ENCODE measurements around the gene EXPH5.
"Not testable (repeated sequence)": the region's sequence is repeated elsewhere in the genome, so short reads cannot be mapped to it uniquely, and the experiment has no call there.

The EXPH5 gene, protein sequence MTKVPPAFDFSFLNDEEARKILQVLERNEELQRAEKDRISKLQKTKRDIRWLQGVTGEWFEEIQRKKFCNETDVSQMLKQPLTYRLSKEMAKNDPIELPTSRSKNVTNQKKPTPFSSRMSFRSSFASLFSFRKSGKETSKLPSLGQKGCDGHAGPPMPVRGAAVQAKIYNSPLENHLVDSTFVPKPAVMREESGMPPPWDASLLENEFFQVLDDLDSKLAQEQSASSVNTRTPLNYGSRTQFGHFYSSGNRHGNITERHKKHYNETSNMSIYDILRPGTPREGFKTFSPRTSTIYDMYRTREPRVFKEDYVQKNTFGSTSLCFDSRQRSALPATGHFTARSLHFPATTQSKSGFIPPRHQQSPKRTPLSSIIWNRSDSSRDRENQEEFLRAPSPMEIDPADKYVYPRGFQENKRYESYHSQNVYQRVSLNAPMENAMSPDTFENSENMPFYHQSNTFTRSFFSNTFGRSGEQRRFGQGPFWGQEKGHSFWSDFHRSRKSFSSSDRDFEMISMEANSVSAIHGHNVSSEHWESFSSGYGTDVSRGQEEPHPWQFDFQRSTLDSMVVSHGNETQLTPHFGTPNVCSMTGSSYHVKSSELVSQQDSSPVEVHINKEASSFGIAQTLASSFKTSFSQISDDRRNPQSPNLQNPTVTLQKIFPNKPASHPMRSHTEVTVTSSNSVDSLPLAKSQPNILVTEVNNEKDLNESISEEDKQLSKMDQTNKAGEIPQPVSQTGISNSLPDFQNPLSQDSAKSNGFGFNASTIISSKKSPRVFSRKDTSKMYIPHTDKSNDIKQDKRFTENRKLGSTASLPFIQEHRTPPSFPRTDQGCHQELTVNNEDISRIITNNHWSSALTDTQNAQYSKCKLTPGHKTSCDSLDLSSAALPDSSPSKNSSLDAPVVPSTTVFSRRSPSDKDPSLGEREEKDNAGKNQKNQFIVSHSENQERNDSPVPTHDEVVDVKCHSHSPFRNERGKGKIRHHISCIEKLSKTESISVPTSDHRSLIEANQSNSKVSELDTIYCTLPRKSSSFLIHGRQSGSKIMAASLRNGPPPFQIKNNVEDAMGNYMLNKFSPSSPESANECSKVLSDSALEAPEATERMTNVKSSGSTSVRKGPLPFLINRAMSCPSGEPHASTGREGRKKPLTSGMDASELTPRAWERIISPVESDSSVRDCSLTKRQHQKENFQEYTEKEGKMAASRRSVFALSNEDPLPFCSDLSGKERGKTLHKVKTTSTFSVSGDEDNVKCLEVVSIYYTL (N-terminal part only)

DNA sequence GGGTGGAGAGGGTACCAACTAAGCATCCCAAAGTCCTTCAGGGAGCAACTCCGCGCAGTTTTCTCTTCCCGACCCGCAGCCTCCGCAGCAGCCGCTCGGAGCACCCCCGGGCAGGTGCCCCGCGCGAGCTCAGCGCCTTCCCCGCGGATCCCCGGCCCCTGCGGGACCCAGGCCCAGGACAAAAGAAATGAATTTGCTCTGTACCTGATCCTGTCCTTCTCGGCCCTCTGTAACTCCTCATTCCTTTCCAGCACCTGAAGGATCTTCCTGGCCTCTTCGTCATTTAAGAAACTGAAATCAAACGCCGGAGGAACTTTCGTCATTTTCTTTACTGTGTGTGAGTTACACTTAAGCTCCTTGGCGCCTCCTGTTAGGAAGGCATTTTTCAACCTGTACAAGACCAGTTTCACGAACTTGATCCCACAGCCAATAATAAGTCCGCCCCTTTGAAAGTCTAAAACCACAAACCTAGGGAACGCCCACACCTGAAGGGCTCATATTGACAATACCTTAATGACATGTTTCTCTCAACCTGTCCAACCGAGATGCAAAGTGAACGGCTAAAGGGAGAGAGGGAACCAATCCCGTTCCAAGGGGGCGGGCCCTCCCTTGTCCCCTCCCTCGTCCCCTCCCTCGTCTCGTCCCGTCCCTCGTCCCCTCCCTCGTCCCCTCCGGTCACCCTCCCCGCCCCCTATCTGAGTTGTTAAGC lies at the start of gene EXPH5:
Gene EXPH5, minus strand, starts transcription at position 555 of the 709 bp plus-strand sequence. Its CDS starts 232 bp downstream, at position 323.
- in situ Hi-C loops (cut with MboI; ENCODE audit: low sequenced_read_pairs) = no loop called here

DNA sequence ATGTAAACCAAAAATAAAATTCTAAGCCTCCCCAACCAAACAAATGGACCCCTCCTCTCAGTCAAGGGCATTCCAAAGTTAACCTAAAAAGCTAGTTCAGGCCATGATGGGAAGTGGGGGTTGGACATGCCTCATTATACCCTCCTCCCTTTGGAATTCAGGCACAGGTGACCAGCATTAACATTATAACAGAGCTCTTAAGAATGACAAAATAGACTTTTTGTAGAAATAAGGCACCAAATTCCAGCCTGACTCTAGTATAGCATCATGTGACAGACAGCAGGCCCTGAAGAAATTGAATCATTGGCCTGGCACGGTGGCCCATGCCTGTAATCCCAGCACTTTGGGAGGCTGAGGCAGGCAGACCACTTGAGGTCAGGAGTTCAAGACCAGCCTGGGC lies 48.2 kb upstream of the EXPH5 start:
- in situ Hi-C loops (cut with MboI; ENCODE audit: low sequenced_read_pairs) = not testable (repeated sequence)

DNA sequence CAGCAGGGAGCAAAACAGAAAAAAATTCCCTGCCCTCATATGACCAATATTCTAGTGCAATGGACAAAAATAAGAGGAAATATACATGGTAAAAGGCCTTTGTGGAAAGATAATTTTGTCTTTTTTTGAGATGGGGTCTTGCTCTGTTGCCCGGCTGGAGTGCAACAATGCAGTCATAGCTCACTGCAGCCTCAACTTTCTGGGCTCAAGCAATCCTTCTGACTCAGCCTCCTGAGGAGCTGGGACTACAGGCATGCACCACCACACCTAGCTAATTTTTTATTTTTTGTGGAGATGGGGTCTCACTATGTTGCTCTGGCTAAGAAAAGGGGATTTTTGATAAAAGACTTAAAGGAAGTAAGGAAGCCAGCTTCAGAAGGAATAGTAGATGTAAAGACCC lies 45.6 kb upstream of the EXPH5 start:
- in situ Hi-C loops (cut with MboI; ENCODE audit: low sequenced_read_pairs) = no loop called here

DNA sequence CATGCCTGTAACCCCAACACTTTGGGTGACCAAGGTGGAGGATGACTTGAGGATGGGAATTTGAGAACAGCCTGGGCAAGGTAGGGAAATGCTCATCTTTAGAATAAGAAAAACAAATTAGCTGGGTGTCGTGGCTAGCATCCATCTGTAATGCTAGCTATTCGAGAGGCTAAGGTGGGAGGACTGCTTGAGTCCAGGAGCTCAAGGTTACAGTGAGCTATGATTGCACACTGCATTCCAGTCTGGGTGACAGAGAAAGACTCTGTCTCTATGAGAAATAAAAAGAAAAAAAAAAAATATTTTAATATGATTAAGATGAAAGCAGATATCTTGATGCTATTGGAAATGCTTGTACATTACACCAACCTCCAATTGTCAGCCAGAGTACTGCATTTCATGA lies 42.7 kb upstream of the EXPH5 start:
- in situ Hi-C loops (cut with MboI; ENCODE audit: low sequenced_read_pairs) = no loop called here

DNA sequence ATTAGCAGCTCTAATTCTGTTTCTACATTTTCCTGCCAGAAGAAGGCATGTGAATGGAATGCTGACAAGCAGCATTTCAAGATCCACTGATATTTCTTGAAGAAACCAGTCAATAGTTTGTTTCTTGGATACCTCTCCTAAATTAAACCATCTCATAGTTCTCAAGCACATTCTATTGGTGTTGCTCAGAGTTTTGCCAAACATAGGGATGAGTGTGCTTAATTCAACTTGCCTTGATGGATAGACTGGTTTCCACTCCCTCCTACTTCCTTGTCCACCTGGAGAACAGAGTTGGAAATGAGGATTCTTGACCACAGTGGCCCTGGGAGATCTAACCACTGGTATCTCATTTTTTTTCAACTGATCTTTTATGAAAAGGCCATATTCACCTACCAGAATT lies 41.5 kb upstream of the EXPH5 start:
- in situ Hi-C loops (cut with MboI; ENCODE audit: low sequenced_read_pairs) = no loop called here

DNA sequence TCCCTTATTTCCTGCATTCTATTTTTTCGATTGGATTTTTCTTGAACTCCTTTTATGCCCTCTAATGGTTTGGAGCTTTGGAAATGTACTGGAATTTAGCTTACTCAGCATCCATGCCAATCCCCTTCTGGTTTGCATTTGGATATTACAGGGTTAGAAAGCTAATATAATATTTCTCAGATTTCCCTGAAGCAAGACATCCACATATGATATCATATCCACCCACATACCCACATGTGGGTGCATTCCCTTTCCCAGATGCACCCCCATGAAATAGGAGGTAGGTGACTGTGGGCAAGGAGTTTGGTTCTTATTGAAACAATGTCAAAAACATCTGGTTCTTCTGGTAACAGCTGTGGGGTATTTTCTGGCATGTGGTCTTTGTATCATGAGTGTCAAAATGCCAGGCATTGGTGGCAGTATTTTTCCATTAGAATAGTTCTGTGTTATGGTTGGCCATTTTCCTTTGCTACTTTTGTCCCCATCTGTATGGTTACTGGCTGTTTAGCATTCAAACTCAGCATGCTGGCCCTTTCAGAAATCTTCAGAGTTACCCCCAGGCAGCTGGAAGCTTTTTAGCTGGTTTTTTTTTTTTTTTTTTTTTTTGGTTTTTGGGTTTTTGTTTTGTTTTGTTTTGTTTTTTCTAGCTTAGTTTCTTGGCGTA lies 38.6 kb upstream of the EXPH5 start:
- in situ Hi-C loops (cut with MboI; ENCODE audit: low sequenced_read_pairs) = no loop called here

DNA sequence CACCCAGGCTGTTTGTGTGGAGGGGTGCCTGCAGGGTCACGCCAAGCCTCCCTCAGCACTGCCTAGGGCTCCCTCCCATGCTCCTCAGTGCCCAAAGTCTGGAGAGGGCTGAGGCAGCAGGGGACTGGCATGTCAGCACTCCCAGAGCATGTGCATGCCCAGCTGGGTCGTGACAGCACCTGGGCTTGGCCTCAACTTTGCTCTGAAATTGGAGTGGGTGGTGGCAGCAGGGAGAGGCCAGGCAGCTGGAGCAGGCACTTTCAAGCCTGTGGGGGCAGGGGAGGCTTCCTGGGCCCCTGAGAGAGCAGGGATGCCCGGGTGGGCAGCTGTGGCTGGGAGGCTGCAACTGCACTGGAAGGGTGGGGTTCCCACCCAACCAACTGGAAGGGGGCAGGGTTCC lies 35.7 kb upstream of the EXPH5 start:
- in situ Hi-C loops (cut with MboI; ENCODE audit: low sequenced_read_pairs) = no loop called here

DNA sequence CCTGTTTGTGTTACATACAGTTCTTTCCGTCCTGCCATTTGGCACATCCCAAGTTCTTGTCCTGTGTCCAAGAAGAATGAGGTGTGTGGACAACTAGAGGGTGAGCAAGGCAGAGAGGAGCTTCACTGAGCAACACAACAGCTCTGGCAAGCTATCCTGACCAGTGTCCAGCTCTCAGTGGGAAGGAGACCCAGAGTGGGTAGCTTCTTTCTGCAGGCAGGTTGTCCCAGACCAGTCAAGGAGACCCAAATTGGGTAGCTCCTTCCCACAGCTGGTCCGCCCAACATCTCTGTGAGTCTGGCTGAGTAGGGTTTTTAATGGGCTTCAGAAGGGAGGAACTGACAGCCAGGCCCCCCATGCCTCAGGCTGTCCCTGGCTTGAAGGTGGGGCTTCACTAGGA lies 35.2 kb upstream of the EXPH5 start:
- in situ Hi-C loops (cut with MboI; ENCODE audit: low sequenced_read_pairs) = no loop called here

DNA sequence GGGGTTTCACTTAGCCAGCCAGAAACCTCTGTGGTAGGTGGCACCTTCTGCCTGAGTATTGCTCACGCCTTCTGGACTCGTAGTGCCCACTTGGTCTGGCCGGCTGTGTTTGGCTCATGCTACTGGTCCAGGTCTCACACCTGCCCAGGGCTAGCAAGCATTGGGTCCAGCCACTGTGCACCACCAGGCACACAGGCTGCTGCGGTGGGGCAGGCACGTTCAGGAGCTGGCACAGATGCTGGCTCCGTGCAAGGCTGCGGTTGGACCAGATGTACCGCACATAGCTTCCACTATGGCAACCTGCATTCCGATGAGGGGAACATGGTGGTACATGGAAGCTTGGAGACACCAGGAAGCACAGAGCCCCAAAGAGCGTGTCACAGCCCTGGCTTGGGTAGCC lies 34.8 kb upstream of the EXPH5 start:
- in situ Hi-C loops (cut with MboI; ENCODE audit: low sequenced_read_pairs) = no loop called here

DNA sequence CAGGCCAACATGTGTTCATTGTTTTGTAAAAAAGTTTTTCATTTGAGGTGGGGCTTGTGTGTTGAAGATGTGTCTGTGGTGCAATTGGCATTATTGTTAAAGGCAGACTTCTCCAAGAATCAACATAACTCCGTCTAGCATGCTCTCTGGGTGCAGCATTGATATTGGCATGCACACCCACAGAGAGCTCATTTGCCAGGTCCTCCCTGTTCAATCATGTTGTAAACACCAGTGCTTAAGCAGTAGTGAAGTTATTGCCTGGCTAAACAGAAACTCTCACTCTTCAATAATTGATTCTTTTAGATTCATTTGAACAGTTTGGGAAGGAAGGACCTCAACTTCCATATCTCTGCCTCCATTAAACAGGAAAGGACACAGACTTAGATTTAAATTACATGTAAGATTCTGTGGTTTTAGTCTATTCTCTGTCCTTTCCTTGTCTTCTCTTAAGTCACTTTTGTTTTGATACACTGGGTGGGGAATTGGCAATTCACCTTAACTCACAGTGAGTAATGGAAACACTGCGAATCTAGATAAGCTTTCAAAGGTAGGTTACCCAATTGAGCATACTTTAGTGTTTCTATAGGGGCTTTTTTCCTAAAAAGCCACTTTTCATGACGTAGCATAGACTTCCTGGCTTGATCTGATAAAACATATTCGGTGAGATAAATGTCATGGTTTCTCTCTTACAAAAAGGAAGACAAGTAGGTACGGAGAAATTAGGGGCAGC lies 30.8 kb upstream of the EXPH5 start:
- in situ Hi-C loops (cut with MboI; ENCODE audit: low sequenced_read_pairs) = no loop called here

DNA sequence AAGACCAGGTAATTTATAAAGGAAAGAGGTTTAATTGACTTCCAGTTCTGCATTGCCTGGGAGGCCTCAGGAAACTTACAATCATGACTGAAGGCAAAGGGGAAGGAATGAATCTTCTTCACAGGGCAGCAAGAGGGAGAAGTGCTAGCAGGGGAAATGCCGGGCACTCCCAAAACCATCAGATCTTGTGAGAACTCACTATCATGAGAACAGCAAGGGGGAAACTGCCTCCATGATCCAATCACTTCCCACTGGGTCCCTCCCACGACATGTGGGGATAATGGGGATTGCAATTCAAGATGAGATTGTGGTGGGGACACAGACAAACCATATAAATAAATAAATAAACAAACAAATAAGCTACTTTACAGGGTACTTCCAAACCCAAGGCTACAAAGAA lies 28.8 kb upstream of the EXPH5 start:
- in situ Hi-C loops (cut with MboI; ENCODE audit: low sequenced_read_pairs) = no loop called here

DNA sequence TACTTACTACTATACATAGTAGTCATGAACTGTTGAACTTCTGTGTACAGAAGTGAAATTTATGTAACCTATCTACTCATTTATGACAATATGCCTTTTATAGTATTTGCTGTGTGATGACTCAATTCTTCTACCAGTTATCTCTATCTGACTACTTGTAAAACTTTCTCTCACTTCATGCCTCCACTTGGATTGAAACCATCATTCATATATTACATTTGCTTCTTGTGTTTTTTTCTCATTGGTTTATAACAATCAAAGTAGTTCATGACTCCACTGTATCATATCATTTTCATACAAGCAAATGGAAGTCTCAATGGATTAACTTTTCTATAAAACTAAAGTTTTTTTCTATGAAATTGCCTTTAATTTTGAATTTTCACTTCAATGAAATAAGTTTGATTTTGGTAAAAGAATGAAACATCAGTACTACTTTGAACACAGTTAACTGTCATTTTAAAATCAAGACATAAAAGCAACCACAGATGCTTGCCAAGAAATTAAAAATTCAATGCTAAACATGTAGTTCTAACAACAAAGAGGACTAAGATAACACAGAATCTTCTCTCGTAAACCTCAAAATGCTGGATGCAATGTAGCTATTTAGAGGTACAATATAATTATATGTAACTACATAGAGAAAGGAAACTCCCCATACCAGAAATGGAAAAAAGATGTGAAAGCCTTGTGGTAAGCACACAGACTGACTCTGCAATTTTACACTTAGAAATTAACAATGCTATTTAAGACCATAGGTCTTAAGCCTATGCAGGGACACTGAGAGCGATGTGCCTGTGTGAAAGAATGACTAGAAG lies 27.6 kb upstream of the EXPH5 start:
- in situ Hi-C loops (cut with MboI; ENCODE audit: low sequenced_read_pairs) = no loop called here

DNA sequence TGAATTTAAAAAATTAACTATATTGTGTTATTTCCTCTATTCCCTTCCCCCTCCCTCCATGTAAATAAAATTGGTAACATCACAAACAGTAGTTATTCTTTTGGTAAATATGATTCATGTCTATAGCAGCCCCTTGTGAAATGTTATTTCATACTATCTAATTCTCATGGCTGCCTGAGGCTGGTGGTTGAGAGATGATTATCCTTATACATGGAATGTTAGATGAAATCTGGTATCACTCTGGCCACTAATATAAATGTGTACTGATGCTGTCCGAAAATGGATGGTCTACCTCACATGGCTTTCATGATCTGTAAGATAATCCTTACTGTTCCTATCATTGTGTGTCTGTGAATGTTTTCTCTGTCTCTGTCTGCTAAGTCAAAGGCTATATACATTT lies 25.0 kb upstream of the EXPH5 start:
- in situ Hi-C loops (cut with MboI; ENCODE audit: low sequenced_read_pairs) = no loop called here

DNA sequence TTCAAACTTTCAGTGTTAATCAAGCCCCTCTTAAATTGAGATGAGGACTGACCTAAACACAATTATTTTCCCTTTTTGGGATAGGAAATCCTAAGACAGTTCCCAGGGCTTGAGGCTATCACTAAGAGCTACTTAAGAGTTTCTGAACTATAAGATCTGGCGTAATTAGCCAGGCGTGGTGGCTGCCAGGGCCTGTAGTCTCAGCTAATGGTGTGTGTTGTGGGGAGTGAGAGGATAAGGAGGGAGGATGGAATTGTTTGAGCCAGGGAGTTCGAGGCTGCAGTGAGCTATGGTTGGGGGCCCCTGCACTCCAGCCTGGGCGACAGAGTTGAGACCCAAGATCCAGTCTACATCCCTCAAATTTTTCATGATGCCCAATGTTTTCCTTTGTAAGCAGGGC lies 23.5 kb upstream of the EXPH5 start:
- in situ Hi-C loops (cut with MboI; ENCODE audit: low sequenced_read_pairs) = no loop called here

DNA sequence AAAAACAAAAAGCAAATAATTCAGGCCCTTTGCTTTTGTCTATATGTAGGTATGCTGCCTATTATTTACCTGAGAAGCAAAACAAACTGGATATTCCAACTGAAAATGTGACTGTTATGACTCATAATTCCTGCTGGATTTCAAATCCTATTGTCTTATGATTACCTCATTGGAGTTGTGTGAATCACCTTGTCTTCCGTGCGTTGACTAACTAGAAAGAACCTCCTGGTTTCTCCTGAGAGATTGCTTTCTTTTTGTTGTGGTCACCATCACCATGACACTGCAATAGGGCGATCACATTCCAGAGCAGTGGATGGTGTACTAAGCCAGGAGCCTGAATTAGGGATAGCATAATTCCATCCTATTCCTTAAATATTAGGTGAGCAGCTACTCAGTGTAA lies 23.0 kb upstream of the EXPH5 start:
- in situ Hi-C loops (cut with MboI; ENCODE audit: low sequenced_read_pairs) = no loop called here

DNA sequence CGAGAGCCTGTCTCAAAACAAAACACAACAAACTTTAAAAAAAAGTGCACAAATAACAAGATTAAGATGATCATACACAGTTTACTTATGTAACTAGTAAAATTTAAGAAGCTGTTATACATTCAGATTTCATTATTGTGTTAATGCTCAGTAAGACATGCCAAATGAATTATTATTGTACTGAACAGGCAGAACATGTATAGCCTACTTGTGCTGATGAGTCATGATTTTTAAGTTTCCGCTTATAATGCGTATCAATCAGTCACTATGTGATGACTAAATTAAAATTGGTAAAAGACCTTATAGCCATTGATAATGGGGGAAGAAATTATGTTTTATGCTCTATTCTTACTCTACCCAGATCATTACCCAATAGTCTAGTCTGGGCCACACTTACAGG lies 20.5 kb upstream of the EXPH5 start:
- in situ Hi-C loops (cut with MboI; ENCODE audit: low sequenced_read_pairs) = no loop called here

DNA sequence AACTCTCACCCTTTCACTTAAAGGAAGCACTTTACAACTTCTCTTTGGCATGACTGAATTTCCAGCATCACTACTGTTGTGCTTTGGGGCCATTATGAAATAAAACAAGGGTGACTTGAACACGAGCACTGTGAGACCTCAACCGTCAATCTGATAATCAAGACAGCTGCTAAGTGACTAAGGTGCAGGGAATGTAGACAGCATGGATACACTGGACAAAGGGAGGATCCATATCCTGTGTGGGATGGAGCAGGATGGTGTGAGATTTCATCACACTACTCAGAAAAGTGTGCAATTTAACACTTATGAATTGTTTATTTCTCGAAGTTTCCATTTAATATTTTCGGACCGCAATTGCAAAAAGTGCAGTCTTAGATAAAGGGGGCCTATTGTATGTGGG lies 16.1 kb upstream of the EXPH5 start:
- in situ Hi-C loops (cut with MboI; ENCODE audit: low sequenced_read_pairs) = no loop called here

DNA sequence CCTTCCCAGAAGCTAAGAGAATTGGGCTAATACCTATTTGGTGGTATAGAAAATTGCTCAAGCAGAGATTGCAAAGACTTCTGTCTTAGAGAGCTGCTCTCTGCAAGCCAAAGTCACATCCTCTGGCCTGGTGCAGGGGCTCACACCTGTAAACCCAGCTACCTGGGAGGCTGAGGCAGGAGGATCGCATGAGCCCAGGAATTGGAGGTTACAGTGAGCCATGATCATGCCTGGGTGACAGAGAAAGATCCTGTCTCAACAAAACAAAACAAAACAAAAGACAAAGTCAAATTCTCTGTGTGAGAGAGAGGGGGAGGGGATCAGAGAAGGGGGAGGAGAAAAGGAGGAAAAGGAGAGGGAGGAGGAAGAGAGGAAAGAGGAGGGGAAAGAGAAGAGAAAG lies 15.0 kb upstream of the EXPH5 start:
- in situ Hi-C loops (cut with MboI; ENCODE audit: low sequenced_read_pairs) = no loop called here

Data from HL-60/S4 treated with phorbol 12-myristate 13-acetate at 8.2 ng/mL for 4 days and 3 days (cell line).